Hepatocyte (in vitro differentiated cells): ENCODE data around the gene TF.

Experiments
- EZH2 ChIP-seq: fragments of 200-600 bp; sonication (generic); IDR thresholded peaks from 2 replicates; pipeline ENCODE4 v1.6.1; 2016; ENCODE audit warnings: antibody characterized with exemption, mild to moderate bottlenecking, borderline replicate concordance
- EZH2phosphoT487 ChIP-seq: fragments of 200-600 bp; sonication (generic); IDR thresholded peaks from one replicate; pipeline ENCODE4 v1.6.1; 2018; ENCODE audit warnings: antibody characterized with exemption, mild to moderate bottlenecking, low read depth, moderate library complexity; ENCODE audit not compliant: unreplicated experiment, severe bottlenecking
- TF ChIP-seq, protein P1 (sequence below): fragments of 200-600 bp; sonication (generic); IDR thresholded peaks from 2 replicates; pipeline ENCODE4 v1.5.1; 2016; ENCODE audit warnings: antibody characterized with exemption, mild to moderate bottlenecking; ENCODE audit not compliant: poor library complexity

DNA sequence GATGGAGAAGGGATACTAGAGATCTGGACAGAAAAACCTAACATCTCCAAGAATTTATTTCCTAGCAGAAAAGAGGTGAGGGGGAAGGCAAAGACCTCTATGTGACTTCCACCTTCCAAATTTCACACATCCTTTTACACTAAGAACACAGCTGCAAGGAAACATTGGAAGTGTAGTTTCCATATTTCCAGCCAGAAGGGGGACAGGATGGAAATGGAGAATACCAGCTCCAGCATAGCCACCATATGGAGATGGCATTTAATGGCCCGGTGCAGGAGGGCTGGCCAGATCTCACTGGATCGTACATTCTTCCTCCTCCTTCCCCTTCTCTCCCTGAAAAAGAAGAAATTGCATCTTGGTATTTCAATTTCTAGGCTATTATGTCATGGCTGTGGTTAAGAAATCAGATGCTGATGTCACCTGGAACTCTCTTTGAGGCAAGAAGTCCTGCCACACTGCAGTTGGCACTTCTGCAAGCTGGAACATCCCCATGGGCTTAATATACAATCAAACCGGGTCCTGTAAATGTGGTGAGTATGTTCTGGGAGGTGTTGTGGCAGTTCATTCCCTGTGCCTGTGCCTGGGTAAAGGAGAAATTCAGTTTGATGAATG lies 36.9 kb upstream of the TF start:
- TF ChIP-seq, protein P1, sequence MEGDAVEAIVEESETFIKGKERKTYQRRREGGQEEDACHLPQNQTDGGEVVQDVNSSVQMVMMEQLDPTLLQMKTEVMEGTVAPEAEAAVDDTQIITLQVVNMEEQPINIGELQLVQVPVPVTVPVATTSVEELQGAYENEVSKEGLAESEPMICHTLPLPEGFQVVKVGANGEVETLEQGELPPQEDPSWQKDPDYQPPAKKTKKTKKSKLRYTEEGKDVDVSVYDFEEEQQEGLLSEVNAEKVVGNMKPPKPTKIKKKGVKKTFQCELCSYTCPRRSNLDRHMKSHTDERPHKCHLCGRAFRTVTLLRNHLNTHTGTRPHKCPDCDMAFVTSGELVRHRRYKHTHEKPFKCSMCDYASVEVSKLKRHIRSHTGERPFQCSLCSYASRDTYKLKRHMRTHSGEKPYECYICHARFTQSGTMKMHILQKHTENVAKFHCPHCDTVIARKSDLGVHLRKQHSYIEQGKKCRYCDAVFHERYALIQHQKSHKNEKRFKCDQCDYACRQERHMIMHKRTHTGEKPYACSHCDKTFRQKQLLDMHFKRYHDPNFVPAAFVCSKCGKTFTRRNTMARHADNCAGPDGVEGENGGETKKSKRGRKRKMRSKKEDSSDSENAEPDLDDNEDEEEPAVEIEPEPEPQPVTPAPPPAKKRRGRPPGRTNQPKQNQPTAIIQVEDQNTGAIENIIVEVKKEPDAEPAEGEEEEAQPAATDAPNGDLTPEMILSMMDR = no peak
- TF ChIP-seq EZH2 (no peak), EZH2phosphoT487 (no peak)
